Retina (tissue), 1 donor: ENCODE measurements around the gene HOXA3.

Experiments used
- DNase-seq: peaks from one replicate; pipeline ENCODE4 v3.0.0-alpha.2; 2016

The HOXA3 gene

DNA sequence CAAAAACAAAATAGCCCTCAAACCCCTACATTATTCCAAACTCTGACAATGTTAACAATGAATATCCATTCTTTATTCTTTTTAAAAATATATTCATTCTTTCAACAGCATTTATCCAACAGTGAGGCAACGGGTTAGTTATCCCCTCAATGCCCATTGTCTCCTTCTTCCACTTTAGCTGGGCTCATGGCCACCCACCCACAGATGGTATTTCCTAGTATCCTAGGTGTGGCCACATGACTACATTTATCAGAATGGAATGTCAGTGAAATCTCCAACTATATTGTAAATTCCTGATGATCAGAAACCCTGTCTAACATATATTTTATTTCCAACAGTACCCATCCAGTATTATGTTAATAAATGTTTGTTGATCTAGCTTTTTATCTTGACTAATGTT lies 70.2 kb downstream of the HOXA3 start:
- DNase-seq = no peak

DNA sequence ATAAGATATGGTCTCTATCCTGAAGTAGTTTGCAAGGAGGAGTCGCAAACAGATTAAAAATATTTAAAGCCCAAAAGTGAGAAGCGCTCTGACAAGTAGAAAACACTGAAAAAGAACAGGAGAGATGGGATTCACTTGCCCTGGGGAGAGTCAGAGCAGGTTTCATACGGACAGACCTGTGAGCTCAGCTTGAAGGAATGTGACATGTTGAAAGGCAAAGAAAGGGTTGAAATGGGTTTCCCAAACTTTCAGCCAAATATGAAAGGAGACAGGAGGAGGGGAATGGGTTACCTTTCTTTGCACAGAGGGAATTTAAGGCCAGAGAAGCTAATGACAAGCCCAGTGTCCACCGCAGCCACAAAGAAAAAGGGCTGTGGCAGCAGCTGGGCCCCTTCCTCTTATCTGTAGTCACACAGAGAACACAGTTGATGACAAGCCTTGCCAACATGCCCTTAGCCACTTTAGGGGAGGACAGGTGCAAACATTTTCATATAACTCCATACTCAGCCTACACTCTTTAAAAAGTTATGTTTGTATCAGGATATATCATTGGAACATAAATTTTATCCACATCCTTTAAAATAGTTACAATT lies 71.4 kb downstream of the HOXA3 start:
- no peak for DNase-seq

DNA sequence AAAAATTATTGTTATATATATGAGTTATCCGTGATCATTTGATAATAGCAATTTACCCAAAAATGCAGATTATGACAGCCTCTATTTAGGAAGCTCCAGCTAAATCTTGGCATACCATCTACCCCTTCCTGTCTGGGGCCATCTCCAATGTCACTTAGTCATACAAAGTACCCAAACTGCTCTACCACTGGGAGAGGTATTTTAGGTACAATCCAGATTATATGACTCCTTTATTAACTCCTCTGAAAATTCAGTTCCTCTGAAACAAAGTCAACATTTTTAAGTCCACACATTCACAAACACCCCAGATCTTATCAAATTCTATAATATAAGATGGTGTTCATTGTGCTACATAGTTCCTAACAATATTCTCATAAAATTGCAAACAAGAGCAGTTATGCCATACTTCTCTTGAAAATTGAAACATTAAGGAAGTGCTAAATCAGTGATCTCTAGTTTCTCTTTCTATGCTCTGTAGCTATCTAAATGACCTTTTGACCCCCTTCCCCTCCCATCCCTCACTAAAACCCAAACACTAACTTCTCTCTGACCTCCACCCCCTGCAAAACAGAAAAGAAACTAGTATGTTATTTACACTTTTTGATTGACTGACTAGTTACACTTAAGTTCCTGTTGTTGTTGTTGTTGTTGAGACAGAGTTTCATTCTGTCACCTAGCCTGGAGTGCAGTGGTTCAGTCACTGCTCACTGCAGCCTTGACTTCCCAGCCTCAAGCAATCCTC lies 73.0 kb downstream of the HOXA3 start:
- no peak for DNase-seq

DNA sequence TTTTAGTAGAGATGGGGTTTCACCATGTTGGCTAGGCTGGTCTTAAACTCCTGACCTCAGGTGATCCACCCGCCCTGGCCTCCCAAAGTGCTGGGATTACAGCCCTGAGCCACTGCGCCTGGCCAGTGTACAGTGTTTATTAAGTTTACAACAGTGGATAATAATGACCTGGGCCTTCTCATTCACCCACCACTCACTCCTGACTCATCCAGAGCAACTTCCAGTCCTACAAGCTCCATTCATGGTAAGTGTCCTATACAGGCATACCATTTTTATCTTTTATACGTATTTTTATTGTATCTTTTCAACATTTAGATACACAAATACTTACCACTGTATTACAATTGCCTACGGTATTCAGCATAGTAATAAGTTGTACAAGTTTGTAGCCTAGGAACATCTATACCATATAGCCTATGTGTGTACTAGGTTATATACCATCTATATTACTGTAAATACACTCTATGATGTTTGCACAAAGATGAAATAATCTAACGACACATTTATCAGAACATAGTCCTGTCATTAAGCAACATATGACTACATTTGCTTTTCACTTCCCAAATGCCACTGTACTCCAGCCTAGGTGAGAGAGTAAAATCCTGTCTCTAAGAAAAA lies 73.7 kb downstream of the HOXA3 start:
- DNase-seq = no peak

DNA sequence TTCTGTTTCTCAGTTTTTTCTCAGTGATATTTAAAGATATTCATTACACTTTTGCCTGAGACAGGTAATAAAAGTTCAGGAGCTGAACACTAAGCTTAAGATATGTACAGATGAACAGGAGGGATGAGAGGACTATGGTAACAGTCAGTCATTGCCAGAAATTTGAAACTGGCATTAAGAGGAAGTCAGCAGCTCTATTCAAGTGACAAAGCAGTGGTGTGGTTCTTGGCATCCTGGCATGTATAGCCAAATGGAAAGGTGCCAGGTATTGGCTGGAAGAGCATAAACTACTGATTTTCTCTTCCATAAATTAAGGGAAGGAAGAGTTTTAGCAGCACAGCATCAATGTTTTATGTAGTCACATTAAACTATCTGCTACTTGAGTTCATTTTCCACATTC lies 79.3 kb downstream of the HOXA3 start:
- DNase-seq = no peak

DNA sequence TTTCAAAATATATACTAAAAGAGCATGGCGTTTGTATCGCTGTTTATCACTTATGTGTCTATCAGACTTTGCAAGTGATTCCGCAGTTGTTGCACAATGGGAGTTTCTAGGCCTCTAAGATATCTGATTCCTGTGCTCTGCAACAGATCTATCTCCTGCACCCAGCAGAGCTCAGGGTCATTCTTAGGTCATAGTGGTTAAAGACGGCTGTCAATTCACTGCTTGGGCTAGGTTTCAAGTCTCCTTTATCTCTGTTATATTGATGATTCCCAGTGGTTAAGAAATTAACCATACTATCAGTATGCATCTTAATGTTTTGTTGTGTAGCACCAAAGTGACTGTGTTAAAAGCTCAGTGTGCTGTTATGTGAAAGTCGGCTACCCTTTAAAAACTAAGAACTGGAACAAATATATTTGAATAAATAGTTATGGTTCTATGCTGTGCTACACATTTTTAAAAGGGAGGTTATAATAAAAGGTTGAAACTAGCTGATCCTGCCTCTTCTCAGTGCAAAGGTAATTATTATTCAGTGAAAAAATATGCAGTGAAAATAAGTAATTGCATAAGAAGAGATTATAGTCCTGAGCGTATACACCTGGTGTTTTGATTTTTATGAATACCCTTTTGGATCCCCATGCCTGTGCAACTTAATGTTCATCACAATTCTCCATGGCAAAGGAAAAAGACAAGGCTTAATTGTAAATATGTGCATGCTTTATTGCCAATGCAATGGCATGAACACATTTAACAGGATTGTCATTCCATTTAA lies 80.6 kb downstream of the HOXA3 start:
- DNase-seq = no peak

DNA sequence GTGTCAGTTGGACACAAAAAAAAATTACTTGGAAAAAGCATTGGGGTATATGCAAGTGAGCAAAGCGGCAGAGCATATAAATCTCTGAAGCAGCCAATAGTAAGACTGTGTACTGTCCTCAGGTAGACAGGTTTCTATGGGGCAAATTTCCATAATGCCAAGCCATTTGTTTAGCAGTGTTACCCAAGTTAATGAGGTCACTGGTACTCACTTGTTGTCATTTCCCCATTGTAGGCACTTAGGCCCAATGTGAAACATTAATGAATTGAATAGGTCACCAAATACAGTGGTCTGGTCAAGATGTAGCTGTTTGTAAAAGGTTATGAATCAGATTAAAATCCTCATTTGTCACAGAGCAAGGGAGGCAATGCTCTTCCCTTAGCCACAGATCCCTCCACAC lies 84.1 kb downstream of the HOXA3 start:
- DNase-seq = no peak

DNA sequence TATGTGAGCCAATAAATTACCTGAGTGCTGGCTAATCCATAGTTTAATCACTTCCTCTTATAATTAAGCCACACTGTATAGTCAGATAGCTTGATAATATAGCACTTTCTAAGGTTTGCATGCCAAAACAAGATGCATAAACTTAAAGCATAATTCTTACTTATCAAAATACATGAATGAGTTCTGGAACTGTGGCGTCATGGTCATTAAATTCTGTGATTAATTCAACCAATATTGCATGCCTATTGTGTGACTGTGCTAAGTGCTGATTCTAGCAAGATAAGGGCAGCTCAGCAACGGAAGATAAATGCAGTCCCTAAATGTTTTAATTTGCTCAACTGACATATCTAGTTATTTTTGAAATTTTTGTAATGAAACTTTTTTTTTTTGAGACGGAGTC lies 86.2 kb downstream of the HOXA3 start:
- no peak for DNase-seq

DNA sequence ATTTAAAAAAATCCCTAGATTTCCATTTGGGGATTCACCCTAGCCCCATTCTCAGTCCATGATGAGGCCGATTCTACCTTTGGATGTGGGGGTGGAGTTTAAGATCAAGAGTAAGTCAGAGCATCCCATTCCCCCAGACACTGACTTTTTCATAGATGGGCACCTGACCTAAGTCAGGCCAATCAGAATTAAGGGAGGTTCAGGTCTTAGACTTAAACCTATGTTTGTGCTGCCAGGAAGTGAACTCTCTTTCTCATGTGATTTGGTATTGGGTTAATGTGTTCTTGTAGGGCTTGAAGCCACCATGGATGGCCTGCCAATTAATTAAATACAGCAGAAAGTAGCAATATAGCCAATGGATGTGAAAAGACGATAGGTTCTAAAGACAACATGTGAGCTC lies 86.7 kb downstream of the HOXA3 start:
- no peak for DNase-seq

DNA sequence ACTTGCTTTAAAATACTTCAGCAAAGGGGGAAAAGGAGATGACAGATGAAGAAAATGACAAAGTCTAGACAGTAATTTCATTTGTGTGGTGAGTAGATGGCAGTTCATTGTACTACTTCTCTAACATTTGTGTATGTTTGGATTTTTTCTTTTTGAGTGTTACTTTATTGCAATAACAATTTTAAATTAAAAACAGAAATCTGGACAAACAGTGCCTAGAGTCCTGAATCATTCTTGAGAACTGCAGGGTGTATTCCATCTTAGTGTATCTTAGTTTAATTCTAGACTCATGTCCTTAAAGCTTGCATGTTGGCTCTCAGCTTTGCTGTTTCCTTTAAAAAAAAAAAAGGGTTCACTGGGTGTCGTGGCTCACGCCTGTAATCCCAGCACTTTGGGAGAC lies 87.7 kb downstream of the HOXA3 start:
- no peak for DNase-seq

DNA sequence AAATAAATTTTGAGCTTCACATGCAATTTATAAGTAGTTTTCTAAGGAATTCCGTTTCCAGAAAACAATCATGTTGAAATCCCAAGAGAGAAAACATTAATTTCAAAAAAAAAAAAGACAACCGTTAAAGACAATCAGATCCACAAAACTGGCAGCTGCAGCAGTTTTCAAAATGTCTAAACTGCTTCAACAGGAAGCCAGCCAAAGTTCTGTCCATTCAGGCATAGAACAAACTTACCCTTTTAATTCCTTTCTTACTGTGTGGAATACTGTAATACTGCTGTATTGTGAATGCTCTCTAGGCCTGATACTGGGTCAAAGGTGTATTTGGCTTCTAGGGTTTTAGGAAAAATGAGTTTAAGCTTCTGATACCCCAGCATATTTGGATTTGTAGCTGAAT lies 88.2 kb downstream of the HOXA3 start:
- no peak for DNase-seq

DNA sequence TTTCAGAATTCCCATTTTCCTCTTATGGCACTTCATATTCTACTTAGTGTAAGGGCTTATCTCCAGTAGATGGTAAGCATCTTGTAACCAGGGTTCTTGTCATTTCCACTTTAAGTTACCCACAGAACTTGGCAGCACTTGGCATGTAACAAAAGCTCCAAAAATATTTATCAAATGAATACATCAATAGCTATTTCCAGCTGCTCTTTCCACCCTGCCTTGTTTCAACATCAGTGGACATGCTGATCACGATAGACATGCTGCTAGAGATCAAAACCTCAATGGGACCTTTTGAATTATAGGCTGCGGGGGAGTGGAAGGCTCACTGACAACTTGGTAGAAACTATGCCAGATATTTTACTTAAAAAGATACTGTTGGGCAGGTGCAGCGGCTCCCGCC lies 89.4 kb downstream of the HOXA3 start:
- DNase-seq = no peak
